Measurements from ENCODE around the gene EP400. TPM values are rescaled to one million over a fixed set of nuclear protein-coding genes. Genes with fewer than 3 reads are reported as not detected.
"Not testable (repeated sequence)": the region's sequence is repeated elsewhere in the genome, so short reads cannot be mapped to it uniquely, and the experiment has no call there.

The EP400 gene
- total RNA-seq, 4 donors from 2014 or later = 12.6 to 28.0 (median 22.8) TPM

DNA sequence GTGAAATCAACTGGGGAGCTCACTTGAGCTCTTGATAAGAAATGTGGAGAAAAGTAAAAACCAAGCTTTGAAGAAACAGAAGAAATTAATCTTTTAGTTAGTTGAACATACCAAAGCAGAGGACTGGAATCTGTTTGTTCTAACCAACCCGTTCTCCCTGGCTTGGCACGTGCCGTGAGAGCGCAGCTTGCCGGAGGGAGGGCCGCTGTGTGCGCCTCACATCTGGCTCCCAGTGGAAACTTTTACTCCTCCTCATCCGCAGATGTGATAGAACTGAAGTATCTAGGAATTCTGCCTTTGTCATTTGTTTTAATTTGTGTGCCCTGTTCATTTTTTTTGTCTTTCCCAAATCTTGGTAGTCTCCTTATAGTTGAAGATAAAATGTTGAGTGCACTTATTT lies 129.5 kb downstream of the EP400 start:
- Histone ChIP-seq H3K4me3 (no peak overlapping the region), H3K9me3 (no peaks in the 10 kb centered on the region), H3K4me1 (peaks cover 0 to 21% (median 8%) of the 10 kb centered on the region in 3 donors), H3K27me3 (no peaks in the 10 kb centered on the region), H3K27ac (peak overlapping the region in 2 of 4 donors; percentile 63 to 66), H3K36me3 (peaks cover 0 to 59% of the 10 kb centered on the region in 2 donors)
- peak; percentile 21 for TF ChIP-seq POLR2AphosphoS5 (IDR thresholded peaks at IDR 0.05)
- no peak for TF ChIP-seq EP300 (IDR thresholded peaks at IDR 0.05)
- TF ChIP-seq POLR2A (IDR thresholded peaks at IDR 0.05) = no peak
- no peak for ATAC-seq
- 66 to 96% methylated on average over 8 of the region's 8 CpGs for WGBS, 2 donors (ENCODE audit: low coverage in 1 of 2)

DNA sequence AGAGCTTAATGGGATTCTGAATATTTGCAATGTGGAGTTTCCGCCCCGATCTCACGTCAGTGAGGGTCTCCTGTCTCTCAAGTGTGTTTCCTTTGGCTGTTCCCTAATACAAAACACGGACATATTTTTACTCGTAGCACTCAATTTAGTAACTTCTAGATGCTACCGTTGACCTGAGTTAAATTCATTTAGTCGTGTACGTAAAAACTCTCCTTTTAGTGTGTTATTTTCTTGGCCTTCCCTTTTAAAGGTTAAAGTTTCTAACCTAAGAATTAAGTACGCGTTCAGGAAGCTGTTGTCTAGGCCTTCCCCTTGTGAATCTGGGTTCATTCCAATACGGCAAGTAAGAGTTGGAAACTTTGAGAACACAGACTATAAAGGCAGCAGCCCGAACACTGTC lies 130.0 kb downstream of the EP400 start:
- H3K9me3 ChIP-seq = no peaks in the 10 kb centered on the region
- ATAC-seq = no peak
- H3K27ac ChIP-seq = peak overlapping the region in 1 of 4 donors; percentile 63
- WGBS, 2 donors (ENCODE audit: low coverage in 1 of 2) = 85 to 91% methylated on average over 8 to 12 of the region's 12 CpGs
- H3K36me3 ChIP-seq = peaks cover 0 to 54% of the 10 kb centered on the region in 2 donors
- H3K4me3 ChIP-seq = no peak overlapping the region
- TF ChIP-seq POLR2AphosphoS5 (IDR thresholded peaks at IDR 0.05) (no peak), EP300 (IDR thresholded peaks at IDR 0.05) (no peak), POLR2A (IDR thresholded peaks at IDR 0.05) (no peak)
- peaks cover 0 to 22% (median 8%) of the 10 kb centered on the region in 3 donors for H3K4me1 ChIP-seq
- H3K27me3 ChIP-seq = no peaks in the 10 kb centered on the region

GRCh38 chr12:132080515-132080914 lies 130.8 kb downstream of the EP400 start:
- WGBS, 2 donors (ENCODE audit: low coverage in 1 of 2) = 84% methylated on average over 6 to 7 of the region's 7 CpGs
- not testable (repeated sequence) for H3K4me3 ChIP-seq, H3K9me3 ChIP-seq, H3K27me3 ChIP-seq, H3K27ac ChIP-seq, ATAC-seq
- H3K4me1 ChIP-seq = peaks cover 0 to 30% (median 15%) of the 10 kb centered on the region in 3 donors
- H3K36me3 ChIP-seq = peaks cover 0 to 46% of the 10 kb centered on the region in 2 donors

DNA sequence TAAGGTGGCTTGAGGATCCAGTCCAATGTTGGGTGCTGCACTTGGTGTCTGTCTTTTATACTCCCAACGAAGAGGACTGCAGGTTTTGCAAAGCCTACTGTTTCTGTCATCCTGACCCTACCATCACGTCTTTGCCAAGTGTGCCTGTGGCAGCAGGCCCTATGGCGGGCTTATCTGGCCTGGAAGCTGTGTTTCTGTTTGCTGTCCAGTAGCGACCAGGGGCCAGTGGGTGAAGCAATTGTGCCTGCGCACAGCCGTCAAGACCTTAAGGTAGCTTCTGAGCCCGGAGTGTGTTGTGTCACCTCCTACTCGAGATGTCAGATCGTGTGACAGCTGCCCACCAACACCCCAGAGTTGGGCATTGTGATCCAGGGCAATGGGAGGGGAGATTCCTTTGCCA lies 131.7 kb downstream of the EP400 start:
- no peak overlapping the region for H3K27ac ChIP-seq
- H3K4me3 ChIP-seq = no peak overlapping the region
- H3K4me1 ChIP-seq = peaks cover 0 to 39% (median 16%) of the 10 kb centered on the region in 3 donors
- 91% methylated on average over 4 of the region's 9 CpGs; no CpG with 5 or more reads in 1 of the 2 donors for WGBS, 2 donors (ENCODE audit: low coverage in 1 of 2)
- no peaks in the 10 kb centered on the region for H3K27me3 ChIP-seq
- TF ChIP-seq POLR2AphosphoS5 (IDR thresholded peaks at IDR 0.05) (no peak), EP300 (IDR thresholded peaks at IDR 0.05) (no peak), POLR2A (IDR thresholded peaks at IDR 0.05) (no peak)
- TF ChIP-seq, protein P1, sequence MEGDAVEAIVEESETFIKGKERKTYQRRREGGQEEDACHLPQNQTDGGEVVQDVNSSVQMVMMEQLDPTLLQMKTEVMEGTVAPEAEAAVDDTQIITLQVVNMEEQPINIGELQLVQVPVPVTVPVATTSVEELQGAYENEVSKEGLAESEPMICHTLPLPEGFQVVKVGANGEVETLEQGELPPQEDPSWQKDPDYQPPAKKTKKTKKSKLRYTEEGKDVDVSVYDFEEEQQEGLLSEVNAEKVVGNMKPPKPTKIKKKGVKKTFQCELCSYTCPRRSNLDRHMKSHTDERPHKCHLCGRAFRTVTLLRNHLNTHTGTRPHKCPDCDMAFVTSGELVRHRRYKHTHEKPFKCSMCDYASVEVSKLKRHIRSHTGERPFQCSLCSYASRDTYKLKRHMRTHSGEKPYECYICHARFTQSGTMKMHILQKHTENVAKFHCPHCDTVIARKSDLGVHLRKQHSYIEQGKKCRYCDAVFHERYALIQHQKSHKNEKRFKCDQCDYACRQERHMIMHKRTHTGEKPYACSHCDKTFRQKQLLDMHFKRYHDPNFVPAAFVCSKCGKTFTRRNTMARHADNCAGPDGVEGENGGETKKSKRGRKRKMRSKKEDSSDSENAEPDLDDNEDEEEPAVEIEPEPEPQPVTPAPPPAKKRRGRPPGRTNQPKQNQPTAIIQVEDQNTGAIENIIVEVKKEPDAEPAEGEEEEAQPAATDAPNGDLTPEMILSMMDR (IDR thresholded peaks at IDR 0.05) = no peak
- no peak for ATAC-seq
- no peaks in the 10 kb centered on the region for H3K9me3 ChIP-seq
- H3K36me3 ChIP-seq = peaks cover 0 to 37% of the 10 kb centered on the region in 2 donors

- Histone ChIP-seq H3K27ac (peak overlapping the region in 3 of 4 donors; percentile 92 to 94 (median 93)), H3K4me3 (peak overlapping the region; percentile 20 to 97)
- TF ChIP-seq POLR2AphosphoS5 (IDR thresholded peaks at IDR 0.05) (no peak), EP300 (IDR thresholded peaks at IDR 0.05) (no peak)
Observed at GRCh38 chr12:132083614-132083940, 133.8 kb downstream of the EP400 start.

GRCh38 chr12:132083941-132084620 lies 134.3 kb downstream of the EP400 start:
- WGBS, 2 donors (ENCODE audit: low coverage in 1 of 2) = 5% methylated on average over 4 of the region's 84 CpGs; no CpG with 5 or more reads in 1 of the 2 donors
- ATAC-seq = peak; percentile 96
- Histone ChIP-seq H3K27me3 (no peaks in the 10 kb centered on the region), H3K9me3 (no peaks in the 10 kb centered on the region), H3K4me1 (peaks cover 0 to 30% (median 11%) of the 10 kb centered on the region in 3 donors), H3K27ac (peak overlapping the region; percentile 73 to 94 (median 92)), H3K36me3 (peaks cover 0 to 19% of the 10 kb centered on the region in 2 donors), H3K4me3 (peak overlapping the region; percentile 88 to 97)
- TF ChIP-seq EP300 (IDR thresholded peaks at IDR 0.05) (no peak), POLR2AphosphoS5 (IDR thresholded peaks at IDR 0.05) (peak; percentile 95), POLR2A (IDR thresholded peaks at IDR 0.05) (peak; percentile 90 to 91)
- TF ChIP-seq, protein P1 (IDR thresholded peaks at IDR 0.05) = peak in 1 of 4 experiments; percentile 8

More at GRCh38 chr12:132083614-132083940, 133.8 kb downstream of the EP400 start:
- no peaks in the 10 kb centered on the region for H3K9me3 ChIP-seq
- peaks cover 0 to 23% of the 10 kb centered on the region in 2 donors for H3K36me3 ChIP-seq
- H3K27me3 ChIP-seq = no peaks in the 10 kb centered on the region
- no peak for ATAC-seq
- peaks cover 0 to 35% (median 12%) of the 10 kb centered on the region in 3 donors for H3K4me1 ChIP-seq
- 11 to 13% methylated on average over 3 to 6 of the region's 8 CpGs for WGBS, 2 donors (ENCODE audit: low coverage in 1 of 2)

All from gastroesophageal sphincter (tissue), 4 donors.